Epithelial cell of prostate (primary cell): ENCODE measurements around the gene PDZRN3.
A peak's percentile ranks its signal among the peaks of the same experiment; 100 is the strongest.

ENCODE experiments used
- DNase-seq: peaks from one replicate; pipeline ENCODE4 v3.0.0-alpha.2; 2011; ENCODE audit warnings: low read depth, low spot score
- H3K27ac ChIP-seq: fragments of 450-650 bp; 2 replicates; pipeline ENCODE4 v1.5.1; 2017; ENCODE audit warnings: mild to moderate bottlenecking

The PDZRN3 gene

GRCh38 chr3:73437828-73438227 is 186.9 kb downstream of the PDZRN3 start:
- no peak overlapping the region for H3K27ac ChIP-seq
- no peak for DNase-seq

GRCh38 chr3:73435055-73435454 is 189.7 kb downstream of the PDZRN3 start:
- no peak for DNase-seq
- no peak overlapping the region for H3K27ac ChIP-seq

- DNase-seq: no peak
Observed at GRCh38 chr3:73433687-73434086, 191.1 kb downstream of the PDZRN3 start.

GRCh38 chr3:73433079-73433478 is 191.7 kb downstream of the PDZRN3 start:
- H3K27ac ChIP-seq: no peak overlapping the region
- DNase-seq: no peak

More at GRCh38 chr3:73433687-73434086, 191.1 kb downstream of the PDZRN3 start:
- no peak overlapping the region for H3K27ac ChIP-seq

- H3K27ac ChIP-seq: no peak overlapping the region
- DNase-seq: no peak
Observed at GRCh38 chr3:73432706-73433032, 192.1 kb downstream of the PDZRN3 start.

DNA sequence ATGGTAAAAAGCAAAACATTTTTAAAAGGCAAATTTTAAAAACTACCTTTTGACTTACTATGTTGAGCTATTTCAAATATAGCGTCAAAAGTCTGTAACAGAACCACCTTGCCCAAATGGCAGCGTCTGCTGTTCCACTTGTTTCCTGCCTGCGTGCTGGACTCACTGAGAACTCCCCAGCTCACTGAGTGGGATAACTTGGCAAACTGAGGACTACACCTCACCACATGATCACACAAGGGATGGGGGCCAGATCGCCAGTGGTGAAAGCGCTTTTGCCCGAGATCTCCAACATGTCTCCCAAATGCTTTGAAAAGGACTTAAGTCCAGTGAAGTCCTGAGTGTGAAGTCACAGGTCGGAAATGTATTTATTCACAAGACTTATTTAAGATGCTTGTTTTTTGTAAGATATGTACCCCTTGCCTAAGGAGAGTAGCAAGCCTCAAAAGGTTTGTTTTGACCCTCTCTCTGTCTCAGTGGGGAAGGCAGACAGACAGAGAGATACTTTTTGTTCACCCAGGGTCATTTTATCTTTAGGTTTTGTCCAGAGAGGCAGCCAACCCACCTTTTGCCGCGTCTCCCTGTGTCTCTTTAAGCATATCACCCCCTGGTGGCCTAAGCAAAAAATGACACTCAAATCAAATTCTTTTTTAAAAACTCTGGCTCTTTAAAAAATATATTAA is 192.6 kb downstream of the PDZRN3 start:
- DNase-seq: no peak
- H3K27ac ChIP-seq: no peak overlapping the region

DNA sequence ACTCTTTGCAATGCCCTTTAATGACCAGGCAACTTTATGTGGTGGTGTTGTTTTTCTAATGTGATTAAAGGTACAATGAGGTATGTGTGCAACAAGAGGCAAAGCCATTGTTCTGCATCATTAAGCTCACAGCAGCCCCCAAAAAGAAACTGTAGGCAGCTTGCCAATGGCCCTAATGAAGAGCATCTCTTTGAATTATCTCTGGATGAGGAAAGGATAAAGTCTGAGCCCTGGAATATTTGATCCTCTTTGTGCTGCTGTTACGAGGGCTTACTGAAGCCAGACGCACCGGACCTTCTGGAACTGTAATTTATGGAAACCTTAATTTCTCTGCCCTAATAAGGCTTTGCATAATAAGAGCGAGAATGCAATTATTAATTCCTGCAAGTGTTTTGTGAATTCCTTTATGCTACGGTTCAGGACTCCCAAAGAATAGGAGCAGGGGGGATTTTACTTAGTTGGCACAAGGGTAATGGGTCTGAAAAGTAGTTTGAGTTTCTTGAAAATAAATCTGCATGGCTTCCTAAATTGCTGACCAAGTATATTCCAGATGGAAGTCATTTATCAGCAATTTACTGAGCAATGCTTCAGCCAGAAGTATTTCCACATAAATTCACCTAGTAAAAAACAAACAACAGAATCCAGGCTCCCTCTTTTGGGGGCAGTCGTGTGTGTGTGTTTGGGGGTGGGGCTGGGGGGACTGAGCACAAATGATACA is 193.4 kb downstream of the PDZRN3 start:
- no peak for DNase-seq
- no peak overlapping the region for H3K27ac ChIP-seq

GRCh38 chr3:73427048-73427706 is 197.6 kb downstream of the PDZRN3 start:
- DNase-seq: no peak

DNA sequence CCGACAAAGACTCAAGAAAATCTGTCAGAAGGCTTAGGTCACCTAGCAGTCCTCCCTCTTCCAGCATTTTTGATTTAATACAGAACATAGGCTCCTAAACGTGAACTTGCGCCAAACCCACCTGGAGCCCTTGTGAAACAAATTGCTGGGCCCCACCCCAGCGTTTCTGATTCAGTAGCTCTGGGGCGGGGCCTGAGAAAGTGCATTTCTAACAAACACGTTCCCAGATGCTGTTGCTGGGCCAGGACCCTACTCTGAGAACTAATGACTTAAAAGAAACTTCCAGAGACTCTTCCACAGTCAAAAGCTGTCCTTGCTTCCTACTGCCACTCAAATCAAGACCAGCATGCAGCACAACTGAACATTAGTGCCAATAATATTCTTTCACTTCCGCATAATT is 198.1 kb downstream of the PDZRN3 start:
- H3K27ac ChIP-seq: no peak overlapping the region
- no peak for DNase-seq

More at GRCh38 chr3:73427048-73427706, 197.6 kb downstream of the PDZRN3 start:
- no peak overlapping the region for H3K27ac ChIP-seq

DNA sequence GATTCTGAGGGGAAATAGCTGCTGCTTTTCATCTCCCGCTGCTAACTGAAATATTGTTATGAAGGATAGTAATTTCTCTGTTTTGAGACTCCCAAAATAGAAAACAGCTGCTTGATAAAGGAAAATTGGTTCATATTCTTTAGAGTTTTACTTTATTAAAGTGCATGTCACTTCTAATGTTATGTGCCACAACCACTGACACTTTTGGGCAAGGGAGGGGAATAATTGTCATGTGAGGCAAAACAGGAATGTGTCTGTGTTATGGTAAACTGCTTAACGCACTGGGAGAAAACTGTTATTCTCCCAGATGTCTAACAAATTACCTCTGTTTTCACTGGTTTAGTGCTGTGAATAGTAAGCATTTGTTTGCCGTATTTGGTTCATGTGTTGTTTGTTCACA is 201.6 kb downstream of the PDZRN3 start:
- no peak overlapping the region for H3K27ac ChIP-seq
- no peak for DNase-seq

DNA sequence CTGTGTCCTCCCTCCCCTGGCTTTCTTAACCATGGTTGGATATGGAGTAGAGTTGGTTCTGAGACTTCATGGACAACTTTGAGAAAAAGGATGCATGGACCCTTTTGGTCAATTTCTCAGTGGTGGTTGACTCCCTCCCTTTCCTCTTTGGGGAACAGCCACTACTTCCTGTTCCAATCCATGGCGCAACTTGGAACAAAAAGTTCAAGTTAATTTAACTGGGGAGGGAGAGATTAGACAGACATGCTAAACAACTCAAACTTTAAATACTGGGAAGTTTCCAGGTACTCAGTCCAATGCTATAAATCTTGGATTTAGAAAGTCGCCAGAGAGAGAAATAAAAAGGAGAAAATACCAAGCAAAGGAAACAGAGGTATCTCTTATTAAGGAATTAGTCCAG is 202.2 kb downstream of the PDZRN3 start:
- no peak for DNase-seq
- H3K27ac ChIP-seq: no peak overlapping the region

DNA sequence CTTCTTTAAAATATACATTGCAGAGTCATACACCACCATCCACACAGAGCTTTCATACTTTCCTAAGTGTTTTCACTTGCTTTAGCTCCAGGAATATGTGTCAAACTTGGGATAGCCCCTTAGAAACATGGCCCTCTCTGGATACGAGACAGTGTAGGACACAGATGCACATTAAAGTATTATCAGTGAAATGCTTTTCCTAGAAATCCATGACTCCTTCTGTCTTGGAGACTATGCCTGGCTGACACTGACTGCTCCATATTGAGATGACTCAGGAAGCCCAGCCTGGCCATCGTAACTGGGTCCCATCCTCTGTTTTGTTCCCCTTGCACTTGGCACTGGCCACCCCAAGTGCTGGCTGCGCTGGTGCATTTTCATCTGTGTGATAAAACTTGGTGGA is 204.8 kb downstream of the PDZRN3 start:
- no peak for DNase-seq
- H3K27ac ChIP-seq: peak overlapping the region; percentile 41

DNA sequence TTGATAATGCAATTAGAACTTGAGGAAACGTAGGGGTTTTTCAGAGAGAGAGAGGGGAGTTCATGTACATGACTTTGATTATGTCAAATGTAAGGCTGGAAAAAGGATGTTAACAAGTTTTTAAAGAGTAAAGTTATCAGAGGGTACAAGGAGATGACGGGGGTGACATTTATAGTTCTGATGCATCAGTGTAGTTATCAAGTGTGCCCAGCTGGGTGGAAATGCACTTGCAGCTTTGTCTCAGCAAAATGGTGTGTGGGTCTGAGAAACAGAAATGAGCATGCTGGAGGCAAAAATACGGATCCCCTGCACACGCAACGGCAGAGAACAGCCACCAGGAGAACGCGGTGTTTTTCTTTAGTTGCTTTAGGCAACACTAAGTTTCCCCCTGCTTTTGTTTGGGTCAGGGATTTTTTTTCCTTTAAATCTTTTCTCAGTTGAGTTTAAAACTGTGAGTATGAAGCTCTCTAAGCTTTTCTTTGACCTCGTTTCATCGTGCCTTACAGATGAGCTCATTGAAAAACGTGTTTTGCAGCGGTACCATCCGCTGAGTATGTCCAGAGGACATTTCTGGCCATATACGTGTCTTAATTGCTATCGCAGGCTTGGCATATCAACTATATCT is 205.4 kb downstream of the PDZRN3 start:
- DNase-seq: no peak
- H3K27ac ChIP-seq: peak overlapping the region; percentile 41

DNA sequence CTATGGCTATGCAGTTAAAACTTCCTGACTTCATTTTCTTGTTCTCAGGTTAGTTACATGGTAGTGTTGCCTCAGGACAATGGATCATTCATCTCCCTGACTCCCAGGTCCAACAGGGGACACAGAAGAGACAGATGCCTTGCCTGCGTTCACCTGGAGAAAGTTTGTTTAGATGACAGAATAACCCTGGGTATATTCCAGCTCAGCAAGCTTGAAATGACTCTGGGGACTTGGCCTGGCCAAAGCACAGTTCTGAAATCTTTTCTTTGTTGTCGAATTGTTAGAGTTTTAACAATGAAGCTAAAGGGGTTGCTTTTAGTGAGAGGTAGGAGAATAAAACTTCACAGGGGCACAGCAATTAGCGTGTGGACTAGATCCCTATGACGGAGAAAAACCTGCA is 206.1 kb downstream of the PDZRN3 start:
- H3K27ac ChIP-seq: peak overlapping the region; percentile 41
- no peak for DNase-seq

- DNase-seq: no peak
- no peak overlapping the region for H3K27ac ChIP-seq
Observed at GRCh38 chr3:73415118-73415517, 209.6 kb downstream of the PDZRN3 start.

DNA sequence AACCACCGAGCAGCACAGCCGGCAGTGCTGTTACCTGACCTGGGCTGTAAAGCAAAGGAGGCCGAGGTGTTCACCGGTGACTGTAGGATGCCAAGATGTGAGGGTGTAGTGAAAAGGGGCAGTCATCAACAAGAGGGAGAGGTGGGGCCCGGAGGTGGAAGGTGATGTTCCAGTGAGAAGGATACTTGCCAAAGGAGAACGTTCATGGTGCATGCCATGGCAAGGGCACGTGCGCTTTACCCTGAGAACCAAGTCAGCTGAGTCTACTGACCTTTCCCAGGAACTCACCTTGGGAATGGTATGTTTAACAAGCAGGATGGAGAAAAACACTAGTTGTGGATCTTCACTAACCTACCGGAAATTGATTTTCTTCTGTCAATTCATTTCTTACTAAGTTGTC is 211.1 kb downstream of the PDZRN3 start:
- H3K27ac ChIP-seq: no peak overlapping the region
- DNase-seq: no peak

GRCh38 chr3:73411993-73412392 is 212.7 kb downstream of the PDZRN3 start:
- H3K27ac ChIP-seq: no peak overlapping the region
- no peak for DNase-seq

DNA sequence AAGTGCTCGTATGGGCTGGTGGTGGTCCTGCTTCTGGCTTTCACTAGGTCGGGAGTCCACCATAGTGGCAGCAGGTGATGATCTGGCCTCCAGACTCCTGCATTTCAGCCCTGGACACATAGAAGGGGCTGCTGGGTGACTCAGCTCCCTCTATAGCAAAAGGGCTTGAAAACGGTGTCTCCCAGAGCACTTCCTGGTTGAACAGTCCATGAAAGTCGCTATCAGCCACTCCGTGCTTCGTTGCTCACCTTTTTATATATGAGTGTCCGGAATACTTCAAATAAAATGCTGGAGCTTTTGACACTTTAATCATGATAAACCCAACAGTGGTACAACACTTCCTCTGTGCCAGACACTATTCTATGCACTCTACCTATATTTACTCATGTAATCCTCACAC is 213.2 kb downstream of the PDZRN3 start:
- DNase-seq: no peak
- H3K27ac ChIP-seq: no peak overlapping the region

- DNase-seq: no peak
- no peak overlapping the region for H3K27ac ChIP-seq
Observed at GRCh38 chr3:73409138-73409763, 215.5 kb downstream of the PDZRN3 start.

GRCh38 chr3:73408634-73409033 is 216.1 kb downstream of the PDZRN3 start:
- no peak for DNase-seq
- H3K27ac ChIP-seq: no peak overlapping the region

- DNase-seq: no peak
Observed at GRCh38 chr3:73407577-73407976, 217.2 kb downstream of the PDZRN3 start.

More at GRCh38 chr3:73407577-73407976, 217.2 kb downstream of the PDZRN3 start:
- H3K27ac ChIP-seq: no peak overlapping the region
